Neural cell (in vitro differentiated cells): ENCODE measurements around the gene PACSIN2. TPM values are rescaled to one million over a fixed set of nuclear protein-coding genes. Genes with fewer than 3 reads are reported as not detected.

Source experiments
- H2AFZ ChIP-seq: fragments of 200-600, 300-800 bp; sonication (generic), shearing (Covaris generic); 2 replicates; pipeline ENCODE4 v1.6.0; 2014; ENCODE audit warnings: low read depth, mild to moderate bottlenecking, antibody characterized with exemption, low read length, moderate library complexity
- H3F3A ChIP-seq: fragments of 200-600 bp; shearing (Covaris generic); 2 replicates; pipeline ENCODE4 v1.6.1; 2016; ENCODE audit warnings: mild to moderate bottlenecking, moderate library complexity, mixed read lengths, antibody characterized with exemption, low read length; ENCODE audit not compliant: insufficient read depth, poor library complexity, severe bottlenecking
- H3K27ac ChIP-seq: fragments of 200-600, 300-800 bp; sonication (generic), shearing (Covaris generic); 2 replicates; pipeline ENCODE4 v1.5.1; 2014; ENCODE audit warnings: mild to moderate bottlenecking, low read length, moderate library complexity
- H3K27me3 ChIP-seq: fragments of 300-800, 200-600 bp; sonication (generic), shearing (Covaris generic); 2 replicates; pipeline ENCODE4 v1.6.0; 2014; ENCODE audit warnings: mild to moderate bottlenecking, low read depth, low read length, moderate library complexity; ENCODE audit not compliant: insufficient read depth
- H3K36me3 ChIP-seq: fragments of 300-800, 200-600 bp; sonication (generic), shearing (Covaris generic); 2 replicates; pipeline ENCODE4 v1.5.1; 2014; ENCODE audit warnings: mild to moderate bottlenecking, antibody characterized with exemption, low read length, moderate library complexity; ENCODE audit not compliant: insufficient read depth
- H3K4me2 ChIP-seq: fragments of 300-800, 200-600 bp; sonication (generic), shearing (Covaris generic); 2 replicates; pipeline ENCODE4 v1.6.0; 2014; ENCODE audit warnings: mild to moderate bottlenecking, low read length
- H3K4me3 ChIP-seq: fragments of 300-800, 200-600 bp; sonication (generic), shearing (Covaris generic); 2 replicates; pipeline ENCODE4 v1.5.1; 2014; ENCODE audit warnings: mild to moderate bottlenecking, low read length, moderate library complexity
- H3K79me2 ChIP-seq: fragments of 200-600 bp; shearing (Covaris generic); replicated peaks from 2 replicates; pipeline ENCODE4 v1.6.0; 2014; ENCODE audit warnings: mild to moderate bottlenecking, low read length, moderate library complexity; ENCODE audit not compliant: insufficient read depth
- H3K9ac ChIP-seq: fragments of 300-800, 200-600 bp; sonication (generic), shearing (Covaris generic); 2 replicates; pipeline ENCODE4 v1.6.1; 2016; ENCODE audit warnings: mild to moderate bottlenecking, low read length, mixed read lengths
- H3K9me2 ChIP-seq: fragments of 200-600 bp; shearing (Covaris generic); 2 replicates; pipeline ENCODE4 v1.6.1; 2016; ENCODE audit warnings: mild to moderate bottlenecking, low read length, mixed read lengths; ENCODE audit not compliant: insufficient read depth
- H3K9me3 ChIP-seq: fragments of 200-600, 300-800 bp; sonication (generic), shearing (Covaris generic); 2 replicates; pipeline ENCODE4 v1.6.1; 2016; ENCODE audit warnings: mild to moderate bottlenecking, mixed run types, low read length, moderate library complexity, mixed read lengths
- H4K20me1 ChIP-seq: fragments of 200-600 bp; shearing (Covaris generic); 2 replicates; pipeline ENCODE4 v1.6.1; 2016; ENCODE audit warnings: mild to moderate bottlenecking, mixed run types; ENCODE audit not compliant: insufficient read depth
- CTCF ChIP-seq: fragments of 450-650 bp; IDR thresholded peaks from 2 replicates; pipeline ENCODE4 v1.5.1; 2014; ENCODE audit warnings: antibody characterized with exemption, mild to moderate bottlenecking, moderate library complexity; ENCODE audit not compliant: poor library complexity, severe bottlenecking
- EP300 ChIP-seq: fragments of 450-650 bp; conservative IDR thresholded peaks from 2 replicates; pipeline ENCODE4 v1.6.1; 2014; ENCODE audit warnings: antibody characterized with exemption, mild to moderate bottlenecking, moderate library complexity; ENCODE audit not compliant: poor library complexity, severe bottlenecking
- EZH2 ChIP-seq: fragments of 200-600, 300-800 bp; shearing (Covaris generic), sonication (generic); IDR thresholded peaks from 2 replicates; pipeline ENCODE4 v1.6.1; 2014; ENCODE audit warnings: antibody characterized with exemption, low read length, borderline replicate concordance, mild to moderate bottlenecking; ENCODE audit not compliant: insufficient read depth, poor library complexity, severe bottlenecking
- MXI1 ChIP-seq: fragments of 450-650 bp; conservative IDR thresholded peaks from 2 replicates; pipeline ENCODE4 v1.6.1; 2014; ENCODE audit warnings: antibody characterized with exemption, mild to moderate bottlenecking; ENCODE audit not compliant: poor library complexity, severe bottlenecking
- POLR2AphosphoS5 ChIP-seq: IDR thresholded peaks from 2 replicates; pipeline ENCODE4 v1.6.1; 2012
- RAD21 ChIP-seq: fragments of 450-650 bp; conservative IDR thresholded peaks from 2 replicates; pipeline ENCODE4 v1.6.1; 2014; ENCODE audit warnings: antibody characterized with exemption, mild to moderate bottlenecking, moderate library complexity
- REST ChIP-seq: IDR thresholded peaks from 2 replicates; pipeline ENCODE4 v1.6.1; 2012; ENCODE audit warnings: borderline replicate concordance
- SMC3 ChIP-seq: fragments of 450-650 bp; conservative IDR thresholded peaks from 2 replicates; pipeline ENCODE4 v1.6.1; 2014; ENCODE audit warnings: antibody characterized with exemption, mild to moderate bottlenecking, moderate library complexity; ENCODE audit not compliant: poor library complexity
- TAF1 ChIP-seq: IDR thresholded peaks from 2 replicates; pipeline ENCODE4 v1.6.1; 2012; ENCODE audit warnings: low read depth
- polyA plus RNA-seq: library from polyadenylated mRNA; depleted of rRNA; stranded (reverse); fragments of >200 nt; gene quantifications from 2 replicates; pipeline ENCODE4 v1.2.3, GENCODE V29; 2014

The PACSIN2 gene
- polyA plus RNA-seq, 1 donor from 2014 or later, result 47.2 TPM

GRCh38 chr22:42947211-42947990 lies 67.5 kb downstream of the PACSIN2 start:
- Histone ChIP-seq H2AFZ (no peak overlapping the region), H3K4me3 (no peak overlapping the region), H3K9me3 (no peaks in the 10 kb centered on the region), H3K27me3 (no peaks in the 10 kb centered on the region), H3K27ac (no peak overlapping the region), H3K9me2 (no peaks in the 10 kb centered on the region), H3F3A (no peaks in the 10 kb centered on the region), H3K79me2 (no peaks in the 10 kb centered on the region), H3K9ac (no peak overlapping the region), H4K20me1 (no peaks in the 10 kb centered on the region), H3K4me2 (no peak overlapping the region), H3K36me3 (no peaks in the 10 kb centered on the region)
- TF ChIP-seq MXI1 (no peak), REST (no peak), EP300 (no peak), CTCF (no peak), SMC3 (no peak), RAD21 (no peak), EZH2 (no peak), TAF1 (no peak), POLR2AphosphoS5 (no peak)

GRCh38 chr22:42946546-42947198 lies 68.3 kb downstream of the PACSIN2 start:
- Histone ChIP-seq H3K79me2 (no peaks in the 10 kb centered on the region), H3K27me3 (no peaks in the 10 kb centered on the region), H3K9ac (no peak overlapping the region), H3K9me2 (no peaks in the 10 kb centered on the region), H3K9me3 (no peaks in the 10 kb centered on the region), H3K36me3 (no peaks in the 10 kb centered on the region), H2AFZ (no peak overlapping the region), H3K27ac (no peak overlapping the region), H3F3A (no peaks in the 10 kb centered on the region), H3K4me3 (no peak overlapping the region), H4K20me1 (no peaks in the 10 kb centered on the region), H3K4me2 (no peak overlapping the region)
- TF ChIP-seq TAF1 (no peak), EP300 (no peak), EZH2 (no peak), POLR2AphosphoS5 (no peak), MXI1 (no peak), REST (no peak), CTCF (no peak), SMC3 (no peak), RAD21 (no peak)
